CD4-positive, alpha-beta T cell treated with Interleukin-17A for 1 hour (primary cell): ENCODE results near the gene NUBP2.

Experiments used
- DNase-seq: peaks from one replicate; pipeline ENCODE4 v3.0.0-alpha.2; 2020

Gene NUBP2

GRCh38 chr16:1812732-1813163 lies 30.0 kb downstream of the NUBP2 start:
- DNase-seq = peak; percentile 43

GRCh38 chr16:1815461-1815860 lies 32.7 kb downstream of the NUBP2 start:
- DNase-seq = no peak

- DNase-seq = no peak
These were observed 33.9 kb downstream of the NUBP2 start for GRCh38 chr16:1816396-1817275.

- no peak for DNase-seq
These were observed 34.5 kb downstream of the NUBP2 start for GRCh38 chr16:1817276-1817589.

GRCh38 chr16:1817716-1818115 lies 35.0 kb downstream of the NUBP2 start:
- no peak for DNase-seq

- no peak for DNase-seq
These were observed 35.6 kb downstream of the NUBP2 start for GRCh38 chr16:1818204-1818872.

GRCh38 chr16:1818873-1819525 lies 36.2 kb downstream of the NUBP2 start:
- no peak for DNase-seq

- no peak for DNase-seq
These were observed 36.9 kb downstream of the NUBP2 start for GRCh38 chr16:1819611-1820010.

- DNase-seq = no peak
These were observed 37.6 kb downstream of the NUBP2 start for GRCh38 chr16:1820096-1820945.

GRCh38 chr16:1820946-1821290 lies 38.2 kb downstream of the NUBP2 start:
- no peak for DNase-seq

GRCh38 chr16:1821861-1822611 lies 39.3 kb downstream of the NUBP2 start:
- DNase-seq = no peak

GRCh38 chr16:1822801-1823200 lies 40.0 kb downstream of the NUBP2 start:
- DNase-seq = no peak

GRCh38 chr16:1823821-1824220 lies 41.1 kb downstream of the NUBP2 start:
- DNase-seq = no peak

- DNase-seq = no peak
These were observed 42.7 kb downstream of the NUBP2 start for GRCh38 chr16:1825381-1825863.

GRCh38 chr16:1825864-1826690 lies 43.3 kb downstream of the NUBP2 start:
- peak; percentile 25 for DNase-seq

GRCh38 chr16:1826691-1827573 lies 44.2 kb downstream of the NUBP2 start, which contains the start of the genes FAHD1 and HAGH:
Gene FAHD1 (plus strand): TSS chr16:1827206. CDS start chr16:1827239, 33 bp downstream.
Gene HAGH (minus strand): TSS chr16:1826825. CDS start chr16:1826787, 38 bp downstream.
- peak; percentile 94 for DNase-seq

- DNase-seq = no peak
These were observed 46.1 kb downstream of the NUBP2 start for GRCh38 chr16:1828645-1829410.

GRCh38 chr16:1830213-1830612 lies 47.5 kb downstream of the NUBP2 start:
- no peak for DNase-seq
